ENCODE measurements around the gene NUDT15. TPM values are rescaled to one million over a fixed set of nuclear protein-coding genes. Genes with fewer than 3 reads are reported as not detected.
"Not testable (repeated sequence)": the region's sequence is repeated elsewhere in the genome, so short reads cannot be mapped to it uniquely, and the experiment has no call there.

NUDT15 gene
- 10 to 100 TPM; 10.1 to 12.0 TPM for total RNA-seq

DNA sequence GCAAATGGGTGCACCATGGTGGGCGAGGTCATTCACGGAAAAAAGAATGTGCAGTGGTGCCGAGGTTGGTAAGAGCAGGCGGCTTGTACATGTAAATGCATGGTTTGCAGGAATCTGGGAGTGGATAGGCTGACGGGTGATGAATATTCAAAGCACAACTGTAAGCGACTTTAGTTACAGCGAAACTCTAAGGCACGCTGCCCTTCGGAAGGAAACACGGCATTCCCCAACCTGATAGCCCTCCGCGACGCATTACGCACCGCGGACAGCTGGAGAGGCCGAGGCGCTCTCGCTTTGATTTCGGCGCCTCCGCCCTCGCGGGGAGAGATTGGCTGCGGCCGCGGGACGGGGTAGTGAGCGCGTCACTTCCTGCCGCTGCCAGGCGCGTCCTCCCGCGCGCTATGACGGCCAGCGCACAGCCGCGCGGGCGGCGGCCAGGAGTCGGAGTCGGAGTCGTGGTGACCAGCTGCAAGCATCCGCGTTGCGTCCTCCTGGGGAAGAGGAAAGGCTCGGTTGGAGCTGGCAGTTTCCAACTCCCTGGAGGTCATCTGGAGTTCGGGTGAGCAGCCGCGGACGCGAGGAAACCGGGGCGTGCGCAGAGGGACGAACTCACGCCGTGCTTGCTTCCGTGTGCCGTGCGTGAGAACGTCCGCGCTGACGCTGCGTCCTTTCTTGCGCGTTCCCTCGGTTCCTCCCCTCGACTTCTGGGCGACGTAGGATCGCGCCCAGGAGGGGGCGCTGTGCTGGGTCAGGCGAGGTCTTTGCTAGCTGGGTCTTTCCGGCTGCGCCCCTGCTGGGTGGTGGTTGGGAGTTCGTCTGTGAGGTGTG, at the start of gene NUDT15:
Gene NUDT15 (plus strand): TSS at position 381 of the 828 bp plus-strand sequence. CDS start 21 bp downstream, at position 402.
- Mint-ChIP-seq H3K27me3 (no peaks in the 10 kb centered on the region), H3K36me3 (ENCODE audit: low read depth) (peaks cover 47% of the 10 kb centered on the region), H3K9me3 (peaks cover 13% of the 10 kb centered on the region), H3K4me3 (peak within 1 kb of the TSS; percentile 90), H3K4me1 (peaks cover 46% of the 10 kb centered on the region), H3K27ac (peak within 1 kb of the TSS; percentile 94)
- DNase-seq: peak; percentile 97
- ChIA-PET CTCF (interaction anchor here (0.5 to 3.1 kb wide), 40 partner anchors 10 to 815 kb away, joined by 3 to 53 read pairs (median 3); partner anchors contain the start of gene MED4), POLR2A (interaction anchor here (0.9 kb wide), 1 partner anchor 10 kb away, joined by 4 read pairs; no protein-coding TSS in a partner anchor)

- POLR2A ChIA-PET: no interaction called here
- CTCF ChIA-PET: no interaction called here
- Mint-ChIP-seq H3K36me3 (ENCODE audit: low read depth) (peaks cover 58% of the 10 kb centered on the region), H3K4me3 (no peak overlapping the region), H3K9me3 (peaks cover 1% of the 10 kb centered on the region), H3K27me3 (no peaks in the 10 kb centered on the region), H3K27ac (no peak overlapping the region), H3K4me1 (peaks cover 6% of the 10 kb centered on the region)
- no peak for DNase-seq
These were observed 47.1 kb upstream of the NUDT15 start for GRCh38 chr13:47990427-47990826.

DNA sequence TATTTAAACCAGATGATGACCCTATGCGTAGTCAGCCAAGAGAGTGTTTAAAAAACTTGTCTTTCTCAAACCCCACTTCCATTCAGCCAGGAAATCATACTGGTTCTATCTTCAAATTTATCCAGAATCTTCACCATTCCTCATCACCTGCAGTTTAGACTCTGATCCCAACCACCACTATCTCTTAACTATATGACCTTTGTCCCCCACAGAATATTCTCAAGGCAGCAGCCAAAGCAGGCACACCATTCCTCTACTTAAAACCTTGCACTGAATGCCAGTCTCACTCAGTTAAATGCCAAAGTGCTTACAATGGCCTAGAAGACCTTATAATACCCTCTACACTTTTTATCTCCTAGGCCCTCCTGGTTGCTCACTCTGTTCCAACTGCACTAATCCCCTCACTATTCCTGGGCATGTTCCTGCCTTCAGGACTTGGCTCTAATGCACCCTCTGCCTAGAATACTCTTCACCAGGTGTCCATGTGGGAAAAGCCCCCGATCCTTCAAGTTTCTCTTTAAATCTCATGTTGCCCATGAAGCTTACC, 46.5 kb upstream of the NUDT15 start:
- no peak overlapping the region for H3K4me3 Mint-ChIP-seq
- CTCF ChIA-PET: no interaction called here
- H3K27me3 Mint-ChIP-seq: no peaks in the 10 kb centered on the region
- H3K9me3 Mint-ChIP-seq: peaks cover 1% of the 10 kb centered on the region
- peaks cover 53% of the 10 kb centered on the region for H3K36me3 Mint-ChIP-seq (ENCODE audit: low read depth)
- H3K4me1 Mint-ChIP-seq: peaks cover 6% of the 10 kb centered on the region
- H3K27ac Mint-ChIP-seq: no peak overlapping the region
- POLR2A ChIA-PET: no interaction called here
- DNase-seq: no peak

- Mint-ChIP-seq H3K36me3 (ENCODE audit: low read depth) (peaks cover 50% of the 10 kb centered on the region), H3K9me3 (peaks cover 1% of the 10 kb centered on the region), H3K27ac (no peak overlapping the region), H3K27me3 (no peaks in the 10 kb centered on the region), H3K4me1 (peaks cover 6% of the 10 kb centered on the region), H3K4me3 (no peak overlapping the region)
- ChIA-PET POLR2A (no interaction called here), CTCF (interaction anchor here (0.7 kb wide), 2 partner anchors 14 to 72 kb away, joined by 3 to 4 read pairs; no protein-coding TSS in a partner anchor)
- DNase-seq: no peak
These were observed 45.7 kb upstream of the NUDT15 start for GRCh38 chr13:47991859-47992258.

- H3K9me3 Mint-ChIP-seq: peaks cover 1% of the 10 kb centered on the region
- no peak for DNase-seq
- peaks cover 28% of the 10 kb centered on the region for H3K36me3 Mint-ChIP-seq (ENCODE audit: low read depth)
- no peak overlapping the region for H3K27ac Mint-ChIP-seq
- no peaks in the 10 kb centered on the region for H3K27me3 Mint-ChIP-seq
- ChIA-PET POLR2A (no interaction called here), CTCF (interaction anchor here (0.6 kb wide), 1 partner anchor 101 kb away, joined by 4 read pairs; no protein-coding TSS in a partner anchor)
- peaks cover 26% of the 10 kb centered on the region for H3K4me1 Mint-ChIP-seq
- no peak overlapping the region for H3K4me3 Mint-ChIP-seq
These were observed 40.1 kb upstream of the NUDT15 start for GRCh38 chr13:47997384-47997783.

DNA sequence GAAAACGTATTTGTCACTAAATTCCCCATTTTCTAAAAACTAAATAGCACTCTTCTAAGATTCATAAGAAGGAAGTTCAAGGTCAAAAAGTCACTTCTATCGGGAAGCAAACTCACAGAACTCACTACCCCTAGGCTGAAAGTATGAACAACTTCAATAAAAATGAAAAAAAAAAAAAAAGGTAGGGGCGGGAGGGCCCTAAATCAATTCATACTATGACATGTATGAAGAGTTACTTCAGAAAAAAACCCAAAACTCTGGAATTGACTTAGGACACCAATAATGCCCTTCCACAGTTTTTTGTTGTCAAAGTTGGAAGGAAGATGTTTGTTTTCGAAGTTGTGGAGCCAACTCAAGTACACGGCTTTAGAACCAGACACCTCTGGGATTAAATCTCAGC, 37.6 kb upstream of the NUDT15 start:
- Mint-ChIP-seq H3K4me3 (peak overlapping the region; percentile 95), H3K4me1 (peaks cover 27% of the 10 kb centered on the region), H3K9me3 (no peaks in the 10 kb centered on the region), H3K27ac (peak overlapping the region; percentile 97), H3K27me3 (no peaks in the 10 kb centered on the region), H3K36me3 (ENCODE audit: low read depth) (peaks cover 7% of the 10 kb centered on the region)
- no peak for DNase-seq
- CTCF ChIA-PET: interaction anchor here (0.7 to 1.8 kb wide), 2 partner anchors 13 to 150 kb away, joined by 3 to 4 read pairs; no protein-coding TSS in a partner anchor
- POLR2A ChIA-PET: no interaction called here

- Mint-ChIP-seq H3K36me3 (ENCODE audit: low read depth) (peaks cover 7% of the 10 kb centered on the region), H3K4me1 (peaks cover 27% of the 10 kb centered on the region), H3K9me3 (no peaks in the 10 kb centered on the region), H3K27ac (peak overlapping the region; percentile 97), H3K4me3 (peak overlapping the region; percentile 95), H3K27me3 (no peaks in the 10 kb centered on the region)
- ChIA-PET CTCF (interaction anchor here (1.8 kb wide), 1 partner anchor 12 kb away, joined by 4 read pairs; no protein-coding TSS in a partner anchor), POLR2A (no interaction called here)
- DNase-seq: peak; percentile 29
These were observed 36.9 kb upstream of the NUDT15 start for GRCh38 chr13:48000559-48001113.

- H3K4me1 Mint-ChIP-seq: peaks cover 27% of the 10 kb centered on the region
- CTCF ChIA-PET: interaction anchor here (1.8 kb wide), 1 partner anchor 12 kb away, joined by 4 read pairs; no protein-coding TSS in a partner anchor
These were observed 36.2 kb upstream of the NUDT15 start, which contains the start of gene SUCLA2 for GRCh38 chr13:48001114-48001881. Gene SUCLA2, minus strand, starts transcription at chr13:48001273. Its CDS starts 4 bp downstream, at chr13:48001269.

GRCh38 chr13:48001999-48002398, 35.5 kb upstream of the NUDT15 start:
- Mint-ChIP-seq H3K4me3 (peak overlapping the region; percentile 95), H3K27ac (peak overlapping the region; percentile 97), H3K4me1 (peaks cover 27% of the 10 kb centered on the region)
- POLR2A ChIA-PET; H3K9me3 Mint-ChIP-seq; CTCF ChIA-PET; DNase-seq; H3K27me3 Mint-ChIP-seq; H3K36me3 Mint-ChIP-seq (ENCODE audit: low read depth): not testable (repeated sequence)

More at GRCh38 chr13:48001114-48001881, 36.2 kb upstream of the NUDT15 start, which contains the start of gene SUCLA2:
- POLR2A ChIA-PET: no interaction called here
- H3K4me3 Mint-ChIP-seq: peak within 1 kb of the TSS; percentile 95
- peak within 1 kb of the TSS; percentile 97 for H3K27ac Mint-ChIP-seq
- H3K9me3 Mint-ChIP-seq: no peaks in the 10 kb centered on the region
- peaks cover 6% of the 10 kb centered on the region for H3K36me3 Mint-ChIP-seq (ENCODE audit: low read depth)
- peak; percentile 93 for DNase-seq
- no peaks in the 10 kb centered on the region for H3K27me3 Mint-ChIP-seq

DNA sequence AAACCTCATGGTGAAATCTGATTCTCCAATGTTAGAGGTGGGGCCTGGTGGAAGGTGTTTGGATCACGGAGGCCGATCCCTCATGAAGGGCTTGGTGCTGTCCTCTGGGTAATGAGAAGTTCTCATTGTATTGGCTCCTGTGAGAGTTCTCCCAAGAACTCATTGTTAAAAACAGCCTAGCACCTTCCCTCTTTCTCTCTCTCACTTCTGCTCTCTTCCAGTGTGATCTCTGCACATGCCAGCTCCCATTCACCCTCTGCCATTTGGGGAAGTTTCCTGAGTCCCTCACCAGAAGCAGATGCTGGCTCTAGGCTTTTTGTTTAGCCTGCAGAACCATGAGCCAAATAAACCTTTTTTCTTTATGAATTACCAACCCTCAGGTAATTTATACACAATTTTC, 33.3 kb upstream of the NUDT15 start:
- H3K4me3 Mint-ChIP-seq: no peak overlapping the region
- H3K27me3 Mint-ChIP-seq: no peaks in the 10 kb centered on the region
- no peak overlapping the region for H3K27ac Mint-ChIP-seq
- no peaks in the 10 kb centered on the region for H3K36me3 Mint-ChIP-seq (ENCODE audit: low read depth)
- H3K9me3 Mint-ChIP-seq: no peaks in the 10 kb centered on the region
- DNase-seq: no peak
- ChIA-PET CTCF (no interaction called here), POLR2A (no interaction called here)
- peaks cover 23% of the 10 kb centered on the region for H3K4me1 Mint-ChIP-seq

DNA sequence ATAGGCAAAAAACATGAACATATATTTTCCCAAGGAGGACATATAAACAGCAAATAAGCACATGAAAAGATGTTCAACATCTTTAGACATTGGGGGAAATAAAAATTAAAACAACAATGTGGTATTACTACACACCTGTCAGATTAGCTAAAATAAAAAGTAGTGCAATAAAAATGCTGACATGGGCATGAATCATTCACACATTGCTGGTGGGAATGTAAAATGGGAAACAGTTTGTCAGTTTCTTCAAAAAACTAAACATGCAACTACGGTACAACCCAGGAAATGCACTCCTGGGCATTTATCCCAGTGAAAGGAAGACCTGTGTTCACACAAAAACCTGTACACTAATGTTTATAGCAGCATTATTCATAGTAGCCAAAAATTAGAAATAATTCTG, 31.1 kb upstream of the NUDT15 start:
- H3K27me3 Mint-ChIP-seq: no peaks in the 10 kb centered on the region
- no peaks in the 10 kb centered on the region for H3K9me3 Mint-ChIP-seq
- H3K4me3 Mint-ChIP-seq: no peak overlapping the region
- CTCF ChIA-PET: interaction anchor here (1.1 kb wide), 1 partner anchor 31 kb away, joined by 3 read pairs; the partner anchor contains the start of gene NUDT15
- H3K27ac Mint-ChIP-seq: no peak overlapping the region
- POLR2A ChIA-PET: no interaction called here
- H3K36me3 Mint-ChIP-seq (ENCODE audit: low read depth): no peaks in the 10 kb centered on the region
- peaks cover 12% of the 10 kb centered on the region for H3K4me1 Mint-ChIP-seq
- no peak for DNase-seq

GRCh38 chr13:48009284-48009683, 28.2 kb upstream of the NUDT15 start:
- peaks cover 2% of the 10 kb centered on the region for H3K4me1 Mint-ChIP-seq
- H3K36me3 Mint-ChIP-seq (ENCODE audit: low read depth): peaks cover 4% of the 10 kb centered on the region
- CTCF ChIA-PET: interaction anchor here (0.6 kb wide), 1 partner anchor 86 kb away, joined by 4 read pairs; the partner anchor contains the start of gene MED4
- H3K9me3 Mint-ChIP-seq: peaks cover 2% of the 10 kb centered on the region
- H3K27me3 Mint-ChIP-seq: no peaks in the 10 kb centered on the region
- DNase-seq: no peak
- no peak overlapping the region for H3K27ac Mint-ChIP-seq
- no peak overlapping the region for H3K4me3 Mint-ChIP-seq
- POLR2A ChIA-PET: no interaction called here

All from activated CD4-positive, alpha-beta T cell treated with anti-CD3 and anti-CD28 coated beads, Interleukin-2, amount 10 ng/mL, durations not matched to agents 7 days and 5 days (primary cell).